Islet precursor cell (in vitro differentiated cells): Measurements from ENCODE around the gene RGS2.

Experiments used
- DNase-seq: peaks from one replicate; pipeline ENCODE4 v3.0.0-alpha.2; 2018

Gene RGS2

GRCh38 chr1:192832492-192832891 is 23.7 kb downstream of the RGS2 start:
- no peak for DNase-seq

- no peak for DNase-seq
These were observed 26.3 kb downstream of the RGS2 start for GRCh38 chr1:192835116-192835515.

- no peak for DNase-seq
These were observed 30.6 kb downstream of the RGS2 start for GRCh38 chr1:192839162-192840066.

GRCh38 chr1:192844360-192844759 is 35.5 kb downstream of the RGS2 start:
- no peak for DNase-seq

- no peak for DNase-seq
These were observed 38.1 kb downstream of the RGS2 start for GRCh38 chr1:192846950-192847349.

- DNase-seq = no peak
These were observed 40.2 kb downstream of the RGS2 start for GRCh38 chr1:192849011-192849410.

GRCh38 chr1:192849442-192849841 is 40.6 kb downstream of the RGS2 start:
- no peak for DNase-seq

- DNase-seq = no peak
These were observed 43.4 kb downstream of the RGS2 start for GRCh38 chr1:192852001-192852947.

- DNase-seq = no peak
These were observed 49.6 kb downstream of the RGS2 start for GRCh38 chr1:192858456-192858855.

GRCh38 chr1:192859808-192860207 is 51.0 kb downstream of the RGS2 start:
- no peak for DNase-seq

GRCh38 chr1:192860478-192861185 is 51.8 kb downstream of the RGS2 start:
- no peak for DNase-seq

GRCh38 chr1:192861860-192862259 is 53.0 kb downstream of the RGS2 start:
- no peak for DNase-seq
